Right ventricle myocardium inferior (tissue), 1 donor: ENCODE results near the gene OLR1. TPM values are rescaled to one million over a fixed set of nuclear protein-coding genes. Genes with fewer than 3 reads are reported as not detected.
A peak's percentile ranks its signal among the peaks of the same experiment; 100 is the strongest.
"Not testable (repeated sequence)": the region's sequence is repeated elsewhere in the genome, so short reads cannot be mapped to it uniquely, and the experiment has no call there.

Source experiments
- ATAC-seq: fragments of 200-7000 bp; cut with Tn5 transposase; one replicate; pipeline ENCODE4 v1.9.1; 2020; ENCODE audit warnings: mild to moderate bottlenecking, moderate library complexity
- DNase-seq: peaks from one replicate; pipeline ENCODE4 v3.0.0; 2021; ENCODE audit errors: missing footprints
- intact Hi-C: fragments of 100-400 bp; cut with DNase I; formaldehyde crosslinking; loops from one replicate; pipeline ENCODE4 v1.11.0; 2022
- total RNA-seq: library from RNA; stranded (reverse); fragmentation: NEBNext Ultra II Directional; extraction: Animal tissue kit (Norgen Biotek cat#: 25700); gene quantifications from one replicate; pipeline ENCODE4 v1.2.1, GENCODE V29; 2021
- donor health status: DM: no; HTN: yes; CAD: no; lungs with severe emphysema.

OLR1 gene
- total RNA-seq, 1 donor from 2014 or later = 0.24 TPM

- intact Hi-C loops = no loop called here
- no peak for DNase-seq
- no peak for ATAC-seq
Measured at GRCh38 chr12:10197879-10198278, 25.9 kb upstream of the OLR1 start.

GRCh38 chr12:10196210-10196609, 24.3 kb upstream of the OLR1 start:
- no peak for ATAC-seq
- intact Hi-C loops = no loop called here
- no peak for DNase-seq

- intact Hi-C loops = loop anchor here (5.0 kb wide), 2 partner anchors 162 to 447 kb away; partner anchors contain the start of gene CLEC9A
- ATAC-seq = no peak
- no peak for DNase-seq
Measured at GRCh38 chr12:10194160-10194670, 22.3 kb upstream of the OLR1 start.

- DNase-seq (no peak), ATAC-seq (no peak)
- intact Hi-C loops = loop anchor here (5.0 kb wide), 2 partner anchors 160 to 445 kb away; partner anchors contain the start of gene CLEC9A
Measured at GRCh38 chr12:10191865-10192264, 19.9 kb upstream of the OLR1 start.

- peak; percentile 96 for ATAC-seq
Measured at GRCh38 chr12:10190558-10191388, 18.8 kb upstream of the OLR1 start.

GRCh38 chr12:10189653-10190052, 17.7 kb upstream of the OLR1 start:
- DNase-seq (no peak), ATAC-seq (peak; percentile 74)
- intact Hi-C loops = loop anchor here (1.0 to 5.0 kb wide), 3 partner anchors 36 to 442 kb away; partner anchors contain the start of gene CLEC9A

More at GRCh38 chr12:10190558-10191388, 18.8 kb upstream of the OLR1 start:
- intact Hi-C loops = loop anchor here (1.0 to 5.0 kb wide), 3 partner anchors 37 to 443 kb away; partner anchors contain the start of gene CLEC9A
- DNase-seq = no peak

- intact Hi-C loops, ATAC-seq: not testable (repeated sequence)
Measured at GRCh38 chr12:10186958-10187357, 15.0 kb upstream of the OLR1 start.

GRCh38 chr12:10186299-10186698, 14.4 kb upstream of the OLR1 start:
- peak; percentile 84 for DNase-seq
- no peak for ATAC-seq
- intact Hi-C loops = no loop called here

More at GRCh38 chr12:10186958-10187357, 15.0 kb upstream of the OLR1 start:
- not testable (repeated sequence) for DNase-seq

- intact Hi-C loops = no loop called here
- ATAC-seq = peak; percentile 69
Measured at GRCh38 chr12:10184261-10184843, 12.4 kb upstream of the OLR1 start.

GRCh38 chr12:10182354-10183049, 10.6 kb upstream of the OLR1 start:
- intact Hi-C loops = no loop called here
- ATAC-seq (no peak), DNase-seq (no peak)

More at GRCh38 chr12:10184261-10184843, 12.4 kb upstream of the OLR1 start:
- DNase-seq = no peak

GRCh38 chr12:10179776-10180181, 7.8 kb upstream of the OLR1 start:
- intact Hi-C loops = no loop called here
- ATAC-seq = no peak

GRCh38 chr12:10178821-10179220, 6.9 kb upstream of the OLR1 start, which contains the start of gene TMEM52B:
Gene TMEM52B, plus strand, starts transcription at chr12:10179032. Its CDS starts 543 bp downstream, at chr12:10179575.
- intact Hi-C loops = no loop called here

More at GRCh38 chr12:10179776-10180181, 7.8 kb upstream of the OLR1 start:
- DNase-seq = no peak

GRCh38 chr12:10175846-10176636, 4.1 kb upstream of the OLR1 start:
- intact Hi-C loops = no loop called here
- no peak for ATAC-seq
- no peak for DNase-seq

More at GRCh38 chr12:10178821-10179220, 6.9 kb upstream of the OLR1 start, which contains the start of gene TMEM52B:
- DNase-seq = no peak
- no peak for ATAC-seq

GRCh38 chr12:10174986-10175614, 3.2 kb upstream of the OLR1 start:
- no peak for ATAC-seq
- no peak for DNase-seq
- intact Hi-C loops = no loop called here

GRCh38 chr12:10170216-10170615, 1.7 kb downstream of the OLR1 start:
- ATAC-seq (no peak), DNase-seq (no peak)
- intact Hi-C loops = no loop called here

- DNase-seq = no peak
- intact Hi-C loops = no loop called here
- ATAC-seq = no peak
Measured at GRCh38 chr12:10169104-10169503, 2.8 kb downstream of the OLR1 start.

- intact Hi-C loops = no loop called here
- DNase-seq (no peak), ATAC-seq (peak; percentile 71)
Measured at GRCh38 chr12:10167599-10167998, 4.3 kb downstream of the OLR1 start.

GRCh38 chr12:10165421-10165820, 6.5 kb downstream of the OLR1 start:
- intact Hi-C loops = no loop called here
- DNase-seq (no peak), ATAC-seq (no peak)
